Omental fat pad (tissue), 4 donors: ENCODE measurements around the gene ABL2. TPM values are rescaled to one million over a fixed set of nuclear protein-coding genes. Genes with fewer than 3 reads are reported as not detected.

ENCODE experiments used
- ATAC-seq: fragments of 150-250 bp; one replicate; pipeline ENCODE4 v1.9.1; 2016; ENCODE audit warnings: mild to moderate bottlenecking, moderate library complexity; ENCODE audit not compliant: low FRiP score
- DNase-seq: peaks from one replicate; pipeline ENCODE4 v3.0.0-alpha.2; 2019; ENCODE audit warnings: low spot score
- CTCF ChIP-seq, 3 donors: fragments of 450-650 bp; IDR thresholded peaks; one replicate each; pipeline ENCODE4 v1.5.1; 2016 to 2017; ENCODE audit warnings: antibody characterized with exemption in 3 of 3, mild to moderate bottlenecking in 3 of 3, moderate library complexity in 2 of 3
- total RNA-seq, 4 donors: library from RNA; depleted of rRNA; stranded (reverse); fragments of >200 nt; gene quantifications; one replicate each; pipeline ENCODE4 v1.1.0, GENCODE V29; 2016

The ABL2 gene
- total RNA-seq, 4 donors from 2014 or later, result 19.1 to 128 (median 39.9) TPM

GRCh38 chr1:179095924-179096323 lies 133.6 kb downstream of the ABL2 start:
- no peak for ATAC-seq
- no peak for DNase-seq

GRCh38 chr1:179095377-179095776 lies 134.1 kb downstream of the ABL2 start:
- no peak for TF ChIP-seq CTCF (IDR thresholded peaks at IDR 0.05)
- no peak for DNase-seq
- ATAC-seq, result no peak

More at GRCh38 chr1:179095924-179096323, 133.6 kb downstream of the ABL2 start:
- no peak for TF ChIP-seq CTCF (IDR thresholded peaks at IDR 0.05)

- no peak for ATAC-seq
- no peak for DNase-seq
- no peak for TF ChIP-seq CTCF (IDR thresholded peaks at IDR 0.05)
These were observed 134.7 kb downstream of the ABL2 start for GRCh38 chr1:179094818-179095217.

GRCh38 chr1:179092896-179093461 lies 136.5 kb downstream of the ABL2 start:
- TF ChIP-seq CTCF (IDR thresholded peaks at IDR 0.05), result no peak
- ATAC-seq (no peak), DNase-seq (no peak)

GRCh38 chr1:179091691-179092165 lies 137.7 kb downstream of the ABL2 start:
- no peak for DNase-seq
- no peak for TF ChIP-seq CTCF (IDR thresholded peaks at IDR 0.05)
- ATAC-seq, result peak; percentile 56

GRCh38 chr1:179090923-179091322 lies 138.6 kb downstream of the ABL2 start:
- ATAC-seq, result no peak
- TF ChIP-seq CTCF (IDR thresholded peaks at IDR 0.05), result no peak
- DNase-seq, result no peak

GRCh38 chr1:179090522-179090921 lies 139.0 kb downstream of the ABL2 start:
- TF ChIP-seq CTCF (IDR thresholded peaks at IDR 0.05), result no peak
- no peak for ATAC-seq
- no peak for DNase-seq
